Measurements from ENCODE around the gene ESAM.

ESAM gene

GRCh38 chr11:124753205-124753604, 8.9 kb downstream of the ESAM start:
- no peaks in the 10 kb centered on the region for H3K27me3 ChIP-seq (replicated peaks)
- no peak overlapping the region for H3K4me3 ChIP-seq (ENCODE audit: low read depth, low read length)
- no peak for DNase-seq
- H3K27ac ChIP-seq = no peak overlapping the region
- TF ChIP-seq CTCF (IDR thresholded peaks at IDR 0.05; ENCODE audit: low read depth, low read length, missing control alignments) = no peak
- in situ Hi-C loops (cut with HindIII; ENCODE audit: low pct_ligation_motif_present, low sequenced_read_pairs) = no loop called here
- no peaks in the 10 kb centered on the region for H3K36me3 ChIP-seq (replicated peaks)

- H3K4me3 ChIP-seq (ENCODE audit: low read depth, low read length) = no peak overlapping the region
- no peaks in the 10 kb centered on the region for H3K36me3 ChIP-seq (replicated peaks)
- H3K27me3 ChIP-seq (replicated peaks) = no peaks in the 10 kb centered on the region
- DNase-seq = no peak
- in situ Hi-C loops (cut with HindIII; ENCODE audit: low pct_ligation_motif_present, low sequenced_read_pairs) = no loop called here
- TF ChIP-seq CTCF (IDR thresholded peaks at IDR 0.05; ENCODE audit: low read depth, low read length, missing control alignments) = no peak
- no peak overlapping the region for H3K27ac ChIP-seq
These were observed 9.5 kb downstream of the ESAM start for GRCh38 chr11:124752471-124753102.

- Histone ChIP-seq H3K36me3 (replicated peaks) (no peaks in the 10 kb centered on the region), H3K27ac (no peak within 1 kb of the TSS), H3K4me3 (ENCODE audit: low read depth, low read length) (no peak within 1 kb of the TSS), H3K27me3 (replicated peaks) (no peaks in the 10 kb centered on the region)
- TF ChIP-seq CTCF (IDR thresholded peaks at IDR 0.05; ENCODE audit: low read depth, low read length, missing control alignments) = no peak
- DNase-seq = no peak
- in situ Hi-C loops (cut with HindIII; ENCODE audit: low pct_ligation_motif_present, low sequenced_read_pairs) = no loop called here
These were observed 10.2 kb downstream of the ESAM start, which contains the start of gene VSIG2 for GRCh38 chr11:124751741-124752470. TSS of gene VSIG2 (minus strand) at chr11:124752255. CDS start at chr11:124752137, 118 bp downstream.

DNA sequence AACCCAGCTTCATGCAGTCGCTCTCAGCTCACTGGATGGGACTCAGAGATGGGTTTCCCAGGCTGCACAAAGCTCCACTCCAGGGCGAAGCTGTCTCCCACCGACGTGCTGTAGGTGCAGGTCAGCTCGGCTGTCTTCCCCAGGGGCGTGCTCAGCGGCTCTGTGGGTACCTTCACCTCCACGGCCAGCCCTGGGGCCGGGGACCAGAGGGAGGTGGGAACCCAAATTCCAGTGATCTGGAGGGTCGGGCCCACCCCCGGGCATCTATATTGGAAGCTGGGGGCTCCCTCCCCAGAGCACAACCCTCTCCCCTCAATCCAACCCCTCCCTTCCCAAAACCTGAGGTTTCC, 10.7 kb downstream of the ESAM start:
- Histone ChIP-seq H3K27ac (no peak overlapping the region), H3K36me3 (replicated peaks) (no peaks in the 10 kb centered on the region), H3K4me3 (ENCODE audit: low read depth, low read length) (no peak overlapping the region), H3K27me3 (replicated peaks) (no peaks in the 10 kb centered on the region)
- TF ChIP-seq CTCF (IDR thresholded peaks at IDR 0.05; ENCODE audit: low read depth, low read length, missing control alignments) = no peak
- in situ Hi-C loops (cut with HindIII; ENCODE audit: low pct_ligation_motif_present, low sequenced_read_pairs) = no loop called here
- DNase-seq = no peak

DNA sequence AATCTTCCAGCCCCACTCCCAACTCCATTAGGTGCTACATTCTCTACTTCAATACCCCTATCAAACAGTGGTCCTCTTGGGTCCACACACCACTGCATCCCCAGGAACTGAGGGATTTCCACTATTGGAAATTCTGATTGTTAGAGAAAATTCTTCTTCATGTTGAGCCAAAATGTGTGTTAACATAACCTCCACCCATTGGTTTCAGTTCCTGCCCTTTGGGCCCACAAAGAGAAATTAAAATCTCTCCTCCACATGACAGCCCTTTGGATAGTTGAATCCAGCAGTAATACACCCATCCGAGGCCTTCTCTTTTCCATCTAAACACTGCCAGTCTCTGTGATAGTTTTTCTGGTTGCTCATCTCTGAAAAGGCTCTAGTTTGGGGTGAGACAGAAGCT, 12.2 kb downstream of the ESAM start:
- Histone ChIP-seq H3K27me3 (replicated peaks) (no peaks in the 10 kb centered on the region), H3K27ac (no peak overlapping the region), H3K4me3 (ENCODE audit: low read depth, low read length) (no peak overlapping the region), H3K36me3 (replicated peaks) (no peaks in the 10 kb centered on the region)
- in situ Hi-C loops (cut with HindIII; ENCODE audit: low pct_ligation_motif_present, low sequenced_read_pairs) = no loop called here
- no peak for TF ChIP-seq CTCF (IDR thresholded peaks at IDR 0.05; ENCODE audit: low read depth, low read length, missing control alignments)
- no peak for DNase-seq

All from brain microvascular endothelial cell (primary cell).